IMR-90 (cell line): ENCODE results near the gene UCHL5. TPM values are rescaled to one million over a fixed set of nuclear protein-coding genes. Genes with fewer than 3 reads are reported as not detected.

Experiments
- ATAC-seq: fragments of 200-7000 bp; cut with Tn5 transposase; 2 replicates; pipeline ENCODE4 v1.9.1; 2020; ENCODE audit warnings: low read depth, mild to moderate bottlenecking, moderate library complexity
- BruUV-seq: library from RNA; stranded (reverse); fragments of 400-500 nt; replicated peaks from 2 replicates; lab custom pipeline; 2021; lab: Mats Ljungman, UMichigan
- CTCF ChIA-PET: fragments of 300-600 bp; formaldehyde crosslinking; extraction: SDS; loops from one replicate; lab custom pipeline; 2021; ENCODE audit warnings: antibody characterized with exemption; lab: Yijun Ruan, JAX
- POLR2A ChIA-PET: fragments of 300-600 bp; sonication (Branson Sonifier 250); formaldehyde crosslinking; loops from one replicate; lab custom pipeline; 2022; ENCODE audit warnings: antibody characterized with exemption; ENCODE audit not compliant: unreplicated experiment; lab: Charles Lee
- DNase-seq: peaks from one replicate; pipeline ENCODE4 v3.0.0; 2013
- H2AFZ ChIP-seq: replicated peaks from 2 replicates; pipeline ENCODE3; 2013; ENCODE audit warnings: low read length, mild to moderate bottlenecking; ENCODE audit not compliant: poor library complexity
- H2AK5ac ChIP-seq: 2 replicates; pipeline ENCODE4 v1.6.1; 2013; ENCODE audit warnings: low read depth, low read length, inconsistent platforms
- H2AK9ac ChIP-seq: replicated peaks from 2 replicates; pipeline ENCODE3; 2013; ENCODE audit warnings: mild to moderate bottlenecking, low read depth, low read length, moderate library complexity; ENCODE audit not compliant: poor library complexity
- H2BK120ac ChIP-seq: 2 replicates; pipeline ENCODE4 v1.6.1; 2013; ENCODE audit warnings: low read depth, low read length, inconsistent platforms
- H2BK15ac ChIP-seq: 3 replicates; pipeline ENCODE4 v1.6.1; 2013; ENCODE audit warnings: low read depth, low read length, inconsistent platforms
- H2BK20ac ChIP-seq: 2 replicates; pipeline ENCODE4 v1.6.1; 2013; ENCODE audit warnings: low read depth, mild to moderate bottlenecking, inconsistent platforms, low read length, moderate library complexity
- H2BK5ac ChIP-seq: 2 replicates; pipeline ENCODE4 v1.6.1; 2013; ENCODE audit warnings: mild to moderate bottlenecking, low read depth, low read length, inconsistent platforms; ENCODE audit not compliant: poor library complexity, severe bottlenecking
- H3K14ac ChIP-seq: replicated peaks from 2 replicates; pipeline ENCODE4 v1.6.1; 2013; ENCODE audit warnings: low read depth, low read length, inconsistent platforms
- H3K18ac ChIP-seq: 2 replicates; pipeline ENCODE4 v1.6.1; 2013; ENCODE audit warnings: low read depth, low read length, control low read depth
- H3K23ac ChIP-seq: 2 replicates; pipeline ENCODE4 v1.6.1; 2013; ENCODE audit warnings: low read depth, low read length, inconsistent platforms
- H3K27ac ChIP-seq: 2 replicates; pipeline ENCODE4 v1.5.1; 2013; ENCODE audit warnings: mild to moderate bottlenecking, control low read depth, low read length; ENCODE audit not compliant: insufficient read depth
- H3K27me3 ChIP-seq: 2 replicates; pipeline ENCODE4 v1.6.1; 2013; ENCODE audit warnings: low read length; ENCODE audit not compliant: control insufficient read depth, insufficient read depth
- H3K36me3 ChIP-seq: 2 replicates; pipeline ENCODE4 v1.6.1; 2013; ENCODE audit warnings: low read length, mixed read lengths; ENCODE audit not compliant: control insufficient read depth, insufficient read depth
- H3K4ac ChIP-seq: 2 replicates; pipeline ENCODE4 v1.6.1; 2013; ENCODE audit warnings: low read depth, low read length, inconsistent platforms
- H3K4me1 ChIP-seq: 2 replicates; pipeline ENCODE4 v1.6.1; 2013; ENCODE audit warnings: low read length, mixed read lengths; ENCODE audit not compliant: control insufficient read depth, insufficient read depth
- H3K4me2 ChIP-seq: 2 replicates; pipeline ENCODE4 v1.6.1; 2013; ENCODE audit warnings: low read depth, mild to moderate bottlenecking, control low read depth, low read length, moderate library complexity
- H3K4me3 ChIP-seq: 2 replicates; pipeline ENCODE4 v1.5.1; 2013; ENCODE audit warnings: low read depth, mild to moderate bottlenecking, control low read depth, low read length, moderate library complexity; ENCODE audit not compliant: insufficient read depth
- H3K56ac ChIP-seq: 2 replicates; pipeline ENCODE4 v1.6.1; 2013; ENCODE audit warnings: low read length, inconsistent platforms; ENCODE audit not compliant: insufficient read depth; ENCODE audit errors: extremely low read depth
- H3K79me1 ChIP-seq, 2 experiments: 2 replicates each; pipeline ENCODE4 v1.6.1; 2013; ENCODE audit warnings: low read length in 2 of 2, inconsistent platforms in 1 of 2, low read depth in 1 of 2
- H3K9ac ChIP-seq: 2 replicates; pipeline ENCODE4 v1.6.1; 2013; ENCODE audit warnings: low read depth, low read length, control low read depth
- H3K9me1 ChIP-seq: 2 replicates; pipeline ENCODE4 v1.6.1; 2013; ENCODE audit warnings: low read length, inconsistent platforms; ENCODE audit not compliant: insufficient read depth
- H3K9me3 ChIP-seq: 2 replicates; pipeline ENCODE4 v1.6.1; 2013; ENCODE audit warnings: low read length; ENCODE audit not compliant: control insufficient read depth, insufficient read depth
- H4K20me1 ChIP-seq: 2 replicates; pipeline ENCODE4 v1.6.1; 2013; ENCODE audit warnings: low read length, inconsistent platforms; ENCODE audit not compliant: insufficient read depth
- H4K5ac ChIP-seq: 2 replicates; pipeline ENCODE4 v1.6.1; 2013; ENCODE audit warnings: mild to moderate bottlenecking, low read depth, low read length, control low read depth
- H4K8ac ChIP-seq, 2 experiments: 2 replicates each; pipeline ENCODE4 v1.6.1; 2013; ENCODE audit warnings: low read depth in 2 of 2, low read length in 2 of 2, control low read depth in 1 of 2, inconsistent platforms in 1 of 2
- H4K91ac ChIP-seq: 2 replicates; pipeline ENCODE4 v1.6.1; 2013; ENCODE audit warnings: low read depth, low read length, inconsistent platforms; ENCODE audit not compliant: insufficient read depth
- BHLHE40 ChIP-seq: fragments of 150-350 bp; IDR thresholded peaks from 2 replicates; pipeline ENCODE4 v1.6.1; 2016; ENCODE audit warnings: mild to moderate bottlenecking, low read depth, low read length
- CEBPB ChIP-seq: IDR thresholded peaks from 2 replicates; pipeline ENCODE4 v1.6.1; 2012; ENCODE audit warnings: low read depth, low read length, improper control_type of control experiment
- CHD1 ChIP-seq: IDR thresholded peaks from 2 replicates; pipeline ENCODE4 v1.6.1; 2012; ENCODE audit warnings: low read depth, low read length, improper control_type of control experiment
- MAZ ChIP-seq: IDR thresholded peaks from 2 replicates; pipeline ENCODE4 v1.6.1; 2012; ENCODE audit warnings: low read depth, mild to moderate bottlenecking, low read length, improper control_type of control experiment, moderate library complexity, borderline replicate concordance
- MXI1 ChIP-seq: IDR thresholded peaks from 2 replicates; pipeline ENCODE4 v1.6.1; 2012; ENCODE audit warnings: low read depth, mild to moderate bottlenecking, low read length, moderate library complexity, borderline replicate concordance
- NFE2L2 ChIP-seq: fragments of 150-350 bp; IDR thresholded peaks from 2 replicates; pipeline ENCODE4 v1.6.1; 2016; ENCODE audit warnings: low read depth, mild to moderate bottlenecking, low read length
- POLR2A ChIP-seq: IDR thresholded peaks from 2 replicates; pipeline ENCODE4 v1.6.1; 2012; ENCODE audit warnings: mild to moderate bottlenecking, low read depth, low read length
- RFX5 ChIP-seq: IDR thresholded peaks from 2 replicates; pipeline ENCODE4 v1.8.0; 2012; ENCODE audit warnings: low read depth, mild to moderate bottlenecking, low read length, moderate library complexity
- SMC3 ChIP-seq: fragments of 150-350 bp; IDR thresholded peaks from 2 replicates; pipeline ENCODE4 v1.6.1; 2016; ENCODE audit warnings: low read depth, mild to moderate bottlenecking, antibody characterized with exemption, low read length, moderate library complexity
- WGBS, 2 experiments: methylation state at CpG; one replicate each; pipeline versions ENCODE4 v1.1.5 to v1.1.7; 2013; ENCODE audit warnings: missing lambda C conversion rate in 2 of 2; ENCODE audit not compliant: insufficient read length in 1 of 2; ENCODE audit errors: extremely low coverage in 2 of 2; 5-methylcytosine and 5-hydroxymethylcytosine counted together
- dilution Hi-C: fragments of 300-500 bp; cut with HindIII; formaldehyde crosslinking; loops from one replicate; pipeline ENCODE4 v1.14.3; 2018; ENCODE audit warnings: low sequenced_read_pairs; ENCODE audit not compliant: unreplicated experiment
- in situ Hi-C: fragments of 300-500 bp; cut with MboI; formaldehyde crosslinking; loops from 3 replicates; pipeline ENCODE4 v1.14.3; 2019; ENCODE audit warnings: low sequenced_read_pairs, inconsistent platforms, mixed read lengths
- intact Hi-C: fragments of 100-400 bp; cut with micrococcal nuclease; formaldehyde crosslinking; loops from 2 replicates; pipeline ENCODE4 v1.10.0; 2022
- polyA plus RNA-seq, 3 experiments: library from polyadenylated mRNA; depleted of rRNA; stranded (reverse); fragments of >200 nt; gene quantifications; 2 replicates each; pipeline ENCODE4 v1.2.3, GENCODE V29; 2012; ENCODE audit warnings: low replicate concordance in 1 of 3
- total RNA-seq: library from RNA; depleted of rRNA; stranded (reverse); fragments of >200 nt; gene quantifications from 2 replicates; pipeline ENCODE4 v1.2.3, GENCODE V29; 2012
- TF ChIP-seq, protein P1 (sequence below): fragments of 150-350 bp; IDR thresholded peaks from 2 replicates; pipeline ENCODE4 v1.6.1; 2016; ENCODE audit warnings: low read depth, mild to moderate bottlenecking, low read length, moderate library complexity, borderline replicate concordance

Gene UCHL5
- total and polyA plus RNA-seq, 2 of the 4 experiments (the other 2 are of a cell fraction): 12.9 to 18.4 TPM

DNA sequence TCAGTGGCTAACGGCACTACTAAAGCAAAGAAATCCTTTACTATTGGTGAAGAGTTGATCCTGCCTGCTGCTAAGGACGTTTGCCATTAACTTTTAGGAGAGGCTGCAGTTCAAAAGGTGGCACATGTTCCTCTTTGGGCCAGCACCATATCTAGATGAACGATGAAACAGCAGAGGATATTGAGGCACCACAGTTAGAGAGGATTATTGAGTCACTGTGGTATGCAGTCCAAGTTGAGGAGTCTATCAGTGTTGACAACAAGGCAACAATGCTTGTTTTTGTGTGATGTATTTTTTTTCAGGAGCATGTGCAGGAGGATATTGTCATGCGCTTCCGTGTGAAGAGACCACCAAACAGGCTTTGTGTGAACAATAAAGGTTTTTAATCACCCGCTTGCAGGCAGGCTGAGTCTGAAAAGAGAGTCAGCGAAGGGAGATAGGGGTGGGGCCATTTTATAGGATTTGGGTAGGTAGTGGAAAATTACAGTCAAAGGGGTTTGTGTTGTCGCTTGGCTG, 80.9 kb downstream of the UCHL5 start:
- BruUV-seq: no TSS peak

More for the DNA sequence above, 80.9 kb downstream of the UCHL5 start:
- H3K9me3 ChIP-seq: no peaks in the 10 kb centered on the region
- ATAC-seq (no peak), DNase-seq (no peak)
- H3K4ac ChIP-seq: no peak overlapping the region
- dilution Hi-C loops (no loop called here), intact Hi-C loops (no loop called here), in situ Hi-C loops (no loop called here)
- H4K5ac ChIP-seq: no peak overlapping the region
- H2BK20ac ChIP-seq: no peak overlapping the region
- POLR2A ChIA-PET: no interaction called here
- no peaks in the 10 kb centered on the region for H3K79me1 ChIP-seq
- H4K8ac ChIP-seq: no peak overlapping the region
- no peak overlapping the region for H2AK9ac ChIP-seq
- no peak overlapping the region for H3K23ac ChIP-seq
- H2AK5ac ChIP-seq: no peak overlapping the region
- WGBS, 2 experiments: 97% methylated on average over 4 of the region's 8 CpGs; no CpG with 5 or more reads in 1 of the 2 experiments
- H3K9ac ChIP-seq: no peak overlapping the region
- no peak overlapping the region for H2BK120ac ChIP-seq
- no peak overlapping the region for H2BK15ac ChIP-seq
- no peaks in the 10 kb centered on the region for H3K36me3 ChIP-seq
- CTCF ChIA-PET: no interaction called here
- H2AFZ ChIP-seq: no peak overlapping the region
- H3K4me3 ChIP-seq: no peak overlapping the region
- no peak overlapping the region for H2BK5ac ChIP-seq
- no peak overlapping the region for H3K27ac ChIP-seq
- H3K4me1 ChIP-seq: peaks cover 4% of the 10 kb centered on the region
- TF ChIP-seq BHLHE40 (no peak), MXI1 (no peak), CEBPB (no peak), MAZ (no peak), CHD1 (no peak), POLR2A (no peak), RFX5 (no peak), SMC3 (no peak), NFE2L2 (no peak)
- TF ChIP-seq, protein P1, sequence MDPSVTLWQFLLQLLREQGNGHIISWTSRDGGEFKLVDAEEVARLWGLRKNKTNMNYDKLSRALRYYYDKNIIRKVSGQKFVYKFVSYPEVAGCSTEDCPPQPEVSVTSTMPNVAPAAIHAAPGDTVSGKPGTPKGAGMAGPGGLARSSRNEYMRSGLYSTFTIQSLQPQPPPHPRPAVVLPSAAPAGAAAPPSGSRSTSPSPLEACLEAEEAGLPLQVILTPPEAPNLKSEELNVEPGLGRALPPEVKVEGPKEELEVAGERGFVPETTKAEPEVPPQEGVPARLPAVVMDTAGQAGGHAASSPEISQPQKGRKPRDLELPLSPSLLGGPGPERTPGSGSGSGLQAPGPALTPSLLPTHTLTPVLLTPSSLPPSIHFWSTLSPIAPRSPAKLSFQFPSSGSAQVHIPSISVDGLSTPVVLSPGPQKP: no peak
- H4K91ac ChIP-seq: no peak overlapping the region
- no peak overlapping the region for H3K14ac ChIP-seq
- H4K20me1 ChIP-seq: no peaks in the 10 kb centered on the region
- no peak overlapping the region for H3K4me2 ChIP-seq
- no peak overlapping the region for H3K18ac ChIP-seq
- no peaks in the 10 kb centered on the region for H3K27me3 ChIP-seq
- no peak overlapping the region for H3K56ac ChIP-seq
- H3K9me1 ChIP-seq: no peaks in the 10 kb centered on the region
